HCT116 (cell line): ENCODE results near the gene PRPF38A. TPM values are rescaled to one million over a fixed set of nuclear protein-coding genes. Genes with fewer than 3 reads are reported as not detected.

Experiments
- ATAC-seq: fragments of 200-7000 bp; cut with Tn5 transposase; 2 replicates; pipeline ENCODE4 v1.9.1; 2020; ENCODE audit warnings: mild to moderate bottlenecking, moderate library complexity
- BruUV-seq: library from RNA; stranded (reverse); fragments of 400-500 nt; replicated peaks from 2 replicates; lab custom pipeline; 2021; lab: Mats Ljungman, UMichigan
- CTCF ChIA-PET: fragments of 300-600 bp; sonication (Branson Sonifier 250); formaldehyde crosslinking; loops from one replicate; lab custom pipeline; 2021; ENCODE audit warnings: antibody characterized with exemption; lab: Charles Lee
- POLR2A ChIA-PET: fragments of 300-600, 350-600 bp; sonication (Branson Sonifier 250); formaldehyde crosslinking; loops from one replicate; lab custom pipeline; 2021; ENCODE audit warnings: antibody characterized with exemption; lab: Charles Lee
- RAD21 ChIA-PET, 2 experiments: fragments of 300-600 bp; sonication (Branson Sonifier 250); formaldehyde crosslinking; loops; one replicate each; lab custom pipeline; 2023; ENCODE audit warnings: low total read pairs in 2 of 2; ENCODE audit not compliant: uncharacterized antibody in 2 of 2, unreplicated experiment in 2 of 2, low non-redundant PET in 1 of 2; lab: Charles Lee
- DNase-seq: peaks from one replicate; pipeline ENCODE4 v3.0.0-alpha.2; 2010; ENCODE audit warnings: low read depth, low spot score
- H2AFZ ChIP-seq: fragments of 200-600 bp; shearing (Covaris generic), sonication (generic); 2 replicates; pipeline ENCODE4 v1.6.1; 2017; ENCODE audit warnings: low read depth, mixed run types, mixed read lengths, antibody characterized with exemption, low read length; ENCODE audit not compliant: poor library complexity, severe bottlenecking
- H3K27ac ChIP-seq: 2 replicates; pipeline ENCODE4 v1.5.1; 2012; ENCODE audit warnings: low read depth, low read length
- H3K27me3 ChIP-seq: fragments of 200-600 bp; sonication (generic); 2 replicates; pipeline ENCODE4 v1.6.1; 2016; ENCODE audit warnings: mixed run types, low read length, mixed read lengths; ENCODE audit not compliant: insufficient read depth
- H3K36me3 ChIP-seq, 2 experiments: fragments of 200-500 bp in 1 of 2; fragments of 200-600 bp in 1 of 2; sonication (Bioruptor generic) in 1 of 2; sonication (generic) in 1 of 2; 2 replicates each; pipeline versions ENCODE4 v1.5.1 to v1.6.1; 2014 to 2016; ENCODE audit warnings: low read length in 2 of 2, inconsistent platforms in 1 of 2, mixed read lengths in 1 of 2, mixed run types in 1 of 2; ENCODE audit not compliant: insufficient read depth in 2 of 2, control insufficient read depth in 1 of 2
- H3K4me1 ChIP-seq, 2 experiments: fragments of 200-600 bp in 1 of 2; sonication (generic) in 1 of 2; 2 replicates each; pipeline versions ENCODE4 v1.5.1 to v1.6.1; 2012 to 2017; ENCODE audit warnings: low read length in 2 of 2, inconsistent platforms in 1 of 2, mild to moderate bottlenecking in 1 of 2, mixed read lengths in 1 of 2, mixed run types in 1 of 2, moderate library complexity in 1 of 2; ENCODE audit not compliant: insufficient read depth in 2 of 2, control insufficient read depth in 1 of 2
- H3K4me2 ChIP-seq: fragments of 200-600 bp; sonication (generic); 2 replicates; pipeline ENCODE4 v1.6.1; 2017; ENCODE audit warnings: mixed run types, low read length, mixed read lengths
- H3K4me3 ChIP-seq, 2 experiments: fragments of 200-600 bp in 1 of 2; sonication (generic) in 1 of 2; replicated peaks in 1 of 2; 2 replicates each; pipeline ENCODE4 v1.5.1; 2011 to 2016; ENCODE audit warnings: low read length in 2 of 2, control low read depth in 1 of 2, low read depth in 1 of 2, mild to moderate bottlenecking in 1 of 2, mixed read lengths in 1 of 2, mixed run types in 1 of 2
- H3K79me2 ChIP-seq: fragments of 200-600 bp; sonication (generic); 2 replicates; pipeline ENCODE4 v1.6.1; 2017; ENCODE audit warnings: mild to moderate bottlenecking, mixed run types, low read length, moderate library complexity, mixed read lengths; ENCODE audit not compliant: insufficient read depth
- H3K9ac ChIP-seq: fragments of 200-600 bp; sonication (generic); 2 replicates; pipeline ENCODE4 v1.6.1; 2016; ENCODE audit warnings: low read length, mixed read lengths
- H3K9me2 ChIP-seq: fragments of 200-600 bp; sonication (generic), shearing (Covaris generic); 2 replicates; pipeline ENCODE4 v1.6.1; 2017; ENCODE audit warnings: mixed run types, mild to moderate bottlenecking, moderate library complexity; ENCODE audit not compliant: insufficient read depth
- H3K9me3 ChIP-seq, 2 experiments: fragments of 200-500 bp in 1 of 2; fragments of 200-600 bp in 1 of 2; sonication (Bioruptor generic) in 1 of 2; sonication (generic) in 1 of 2; 2 replicates each; pipeline ENCODE4 v1.6.1; 2014 to 2017; ENCODE audit warnings: low read length in 2 of 2, mixed read lengths in 2 of 2, inconsistent platforms in 1 of 2, low read depth in 1 of 2, mild to moderate bottlenecking in 1 of 2, mixed run types in 1 of 2, moderate library complexity in 1 of 2; ENCODE audit not compliant: control insufficient read depth in 1 of 2, insufficient read depth in 1 of 2
- H4K20me1 ChIP-seq: fragments of 200-600 bp; sonication (generic), shearing (Covaris generic); 2 replicates; pipeline ENCODE4 v1.6.1; 2017; ENCODE audit warnings: mixed run types, mild to moderate bottlenecking, moderate library complexity; ENCODE audit not compliant: insufficient read depth
- CBX3 ChIP-seq: IDR thresholded peaks from 2 replicates; pipeline ENCODE4 v1.6.1; 2012; ENCODE audit warnings: low read depth
- CTCF ChIP-seq, 3 experiments: fragments of 200-600 bp in 1 of 3; sonication (generic) in 1 of 3; IDR thresholded peaks in 2 of 3; conservative IDR thresholded peaks in 1 of 3; 2 replicates each; pipeline ENCODE4 v1.5.1; 2012 to 2017; ENCODE audit warnings: low read depth in 2 of 3, low read length in 2 of 3, antibody characterized with exemption in 1 of 3, borderline replicate concordance in 1 of 3, control low read depth in 1 of 3, mild to moderate bottlenecking in 1 of 3, mixed read lengths in 1 of 3, mixed run types in 1 of 3, moderate library complexity in 1 of 3; ENCODE audit not compliant: insufficient read depth in 1 of 3
- ELF1 ChIP-seq: IDR thresholded peaks from 2 replicates; pipeline ENCODE4 v1.6.1; 2012; ENCODE audit warnings: low read depth, borderline replicate concordance
- EZH2 ChIP-seq: fragments of 200-600 bp; sonication (generic); IDR thresholded peaks from 2 replicates; pipeline ENCODE4 v1.6.1; 2017; ENCODE audit warnings: antibody characterized with exemption, mixed run types
- EZH2phosphoT487 ChIP-seq: fragments of 200-600 bp; IDR thresholded peaks from 2 replicates; pipeline ENCODE4 v1.6.1; 2018; ENCODE audit warnings: antibody characterized with exemption, borderline replicate concordance
- POLR2A ChIP-seq: IDR thresholded peaks from 2 replicates; pipeline ENCODE4 v1.7.0; 2011; ENCODE audit warnings: borderline replicate concordance; ENCODE audit not compliant: insufficient read depth, insufficient read length; ENCODE audit errors: extremely low read depth
- POLR2AphosphoS5 ChIP-seq: IDR thresholded peaks from 2 replicates; pipeline ENCODE4 v1.6.1; 2011; ENCODE audit warnings: mild to moderate bottlenecking, low read depth, low read length, moderate library complexity
- RAD21 ChIP-seq: IDR thresholded peaks from 2 replicates; pipeline ENCODE4 v1.6.1; 2012; ENCODE audit warnings: low read depth, mild to moderate bottlenecking
- SIN3A ChIP-seq: IDR thresholded peaks from 2 replicates; pipeline ENCODE4 v1.6.1; 2012; ENCODE audit warnings: low read depth
- SP1 ChIP-seq: IDR thresholded peaks from 2 replicates; pipeline ENCODE4 v1.6.1; 2012; ENCODE audit warnings: low read depth
- SRF ChIP-seq: IDR thresholded peaks from 2 replicates; pipeline ENCODE4 v1.6.1; 2012; ENCODE audit warnings: low read depth
- YY1 ChIP-seq: IDR thresholded peaks from 2 replicates; pipeline ENCODE4 v1.6.1; 2011; ENCODE audit warnings: low read length, low read depth, moderate library complexity, mild to moderate bottlenecking; ENCODE audit not compliant: insufficient replicate concordance; ENCODE audit errors: extremely low read depth
- ZFX ChIP-seq: fragments of 450-650 bp; IDR thresholded peaks from 2 replicates; pipeline ENCODE4 v1.6.1; 2017
- intact Hi-C: fragments of 100-400 bp; cut with micrococcal nuclease; formaldehyde crosslinking; loops from 2 replicates; pipeline ENCODE4 v1.10.0; 2022
- total RNA-seq: library from RNA; stranded (reverse); gene quantifications from one replicate; pipeline ENCODE4 v1.2.1, GENCODE V29; 2021; ENCODE audit not compliant: unreplicated experiment
- TF ChIP-seq, protein P1 (sequence below): IDR thresholded peaks from 2 replicates; pipeline ENCODE4 v1.6.1; 2012
- TF ChIP-seq, protein P2 (sequence below): IDR thresholded peaks from 2 replicates; pipeline ENCODE4 v1.6.1; 2012

Gene PRPF38A
- total RNA-seq, 1 experiment from 2014 or later, result 50.2 TPM

GRCh38 chr1:52423055-52423454 lies 18.7 kb downstream of the PRPF38A start:
- Histone ChIP-seq H3K27me3 (no peaks in the 10 kb centered on the region), H3K4me3 (no peak overlapping the region), H3K9me3 (no peaks in the 10 kb centered on the region), H3K36me3 (peaks cover 11 to 35% of the 10 kb centered on the region in 2 experiments; a peak in 3 of 4 replicates), H3K9ac (no peak overlapping the region), H4K20me1 (no peaks in the 10 kb centered on the region), H3K79me2 (no peaks in the 10 kb centered on the region), H3K4me2 (no peak overlapping the region), H3K9me2 (no peaks in the 10 kb centered on the region), H3K27ac (no peak overlapping the region), H3K4me1 (no peaks in the 10 kb centered on the region), H2AFZ (no peak overlapping the region)
- ATAC-seq, result no peak
- POLR2A ChIA-PET, result no interaction called here
- CTCF ChIA-PET, result no interaction called here
- DNase-seq, result no peak
- TF ChIP-seq, protein P1, sequence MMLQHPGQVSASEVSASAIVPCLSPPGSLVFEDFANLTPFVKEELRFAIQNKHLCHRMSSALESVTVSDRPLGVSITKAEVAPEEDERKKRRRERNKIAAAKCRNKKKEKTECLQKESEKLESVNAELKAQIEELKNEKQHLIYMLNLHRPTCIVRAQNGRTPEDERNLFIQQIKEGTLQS, result no peak
- no peak for TF ChIP-seq YY1
- no peak for TF ChIP-seq ZFX
- TF ChIP-seq CBX3, result no peak
- no peak for TF ChIP-seq SRF
- no peak for TF ChIP-seq SP1
- TF ChIP-seq EZH2, result no peak
- no peak for TF ChIP-seq POLR2A
- TF ChIP-seq, protein P2, sequence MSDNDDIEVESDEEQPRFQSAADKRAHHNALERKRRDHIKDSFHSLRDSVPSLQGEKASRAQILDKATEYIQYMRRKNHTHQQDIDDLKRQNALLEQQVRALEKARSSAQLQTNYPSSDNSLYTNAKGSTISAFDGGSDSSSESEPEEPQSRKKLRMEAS, result no peak
- TF ChIP-seq RAD21, result no peak
- TF ChIP-seq CTCF (IDR thresholded peaks at IDR 0.05 in 2 of 3, conservative IDR thresholded peaks at IDR 0.05 in 1 of 3; ENCODE audit: borderline replicate concordance in 1 of 3, insufficient read depth in 1 of 3, low read depth in 2 of 3, low read length in 2 of 3), result no peak
- TF ChIP-seq SIN3A, result no peak
- TF ChIP-seq POLR2AphosphoS5, result no peak
- no peak for TF ChIP-seq ELF1
- TF ChIP-seq EZH2phosphoT487, result no peak
- intact Hi-C loops, result no loop called here
- BruUV-seq, result no TSS peak
- RAD21 ChIA-PET, result no interaction called here
